Mononuclear cell (primary cell): ENCODE data around the gene PEX11G. TPM values are rescaled to one million over a fixed set of nuclear protein-coding genes. Genes with fewer than 3 reads are reported as not detected.

Experiments used
- H3K27me3 ChIP-seq: 2 replicates; pipeline ENCODE4 v1.6.0; 2011; ENCODE audit warnings: low read length, control low read depth; ENCODE audit not compliant: insufficient read depth
- H3K4me1 ChIP-seq: 2 replicates; pipeline ENCODE4 v1.5.1; 2011; ENCODE audit warnings: mild to moderate bottlenecking, low read length, control low read depth; ENCODE audit not compliant: insufficient read depth
- H3K4me3 ChIP-seq: 2 replicates; pipeline ENCODE4 v1.5.1; 2011; ENCODE audit warnings: mild to moderate bottlenecking, low read length, moderate library complexity
- H3K9me3 ChIP-seq: 2 replicates; pipeline ENCODE4 v1.5.1; 2011; ENCODE audit warnings: low read depth, mild to moderate bottlenecking, control low read depth, low read length
- total RNA-seq: library from RNA; depleted of rRNA; stranded (reverse); fragments of >200 nt; gene quantifications from one replicate; pipeline ENCODE4 v1.2.3, GENCODE V29; 2012

The PEX11G gene
- total RNA-seq, result 0.21 TPM

DNA sequence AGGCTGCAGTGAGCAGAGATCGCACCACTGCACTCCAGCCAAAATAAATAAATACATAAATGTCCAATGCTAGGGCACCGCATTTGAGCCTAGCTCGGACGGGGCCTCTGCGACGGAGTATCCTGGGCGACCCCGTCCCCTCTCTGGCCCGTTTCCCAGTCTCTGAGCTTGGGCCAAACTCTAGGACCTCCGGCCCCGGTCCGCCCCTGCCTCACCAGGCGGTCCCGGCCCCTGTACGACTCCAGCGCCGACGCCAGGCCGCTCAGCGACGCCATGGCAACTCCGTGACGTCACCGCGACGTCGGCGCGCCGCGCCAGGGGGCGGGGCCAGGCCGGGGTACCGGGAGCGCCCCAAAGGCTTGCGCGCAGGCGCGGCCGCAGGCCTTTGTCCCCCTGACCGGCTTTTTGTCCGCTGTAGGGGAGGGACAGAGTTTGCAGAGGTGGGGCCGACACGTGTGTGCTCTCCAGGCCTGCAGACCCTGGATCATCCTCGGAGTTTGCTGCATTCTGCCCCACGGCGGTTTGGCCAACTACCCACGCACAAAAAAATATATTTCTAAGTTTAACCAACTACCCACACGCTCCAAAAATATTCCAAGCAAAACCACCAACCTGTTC lies at the start of gene PEX11G:
Gene PEX11G, minus strand, starts transcription at position 300 of the 618 bp plus-strand sequence. Its CDS starts 25 bp downstream, at position 275.
- Histone ChIP-seq H3K27me3 (no peaks in the 10 kb centered on the region), H3K9me3 (no peaks in the 10 kb centered on the region), H3K4me3 (peak within 1 kb of the TSS; percentile 52), H3K4me1 (peaks cover 50% of the 10 kb centered on the region)

DNA sequence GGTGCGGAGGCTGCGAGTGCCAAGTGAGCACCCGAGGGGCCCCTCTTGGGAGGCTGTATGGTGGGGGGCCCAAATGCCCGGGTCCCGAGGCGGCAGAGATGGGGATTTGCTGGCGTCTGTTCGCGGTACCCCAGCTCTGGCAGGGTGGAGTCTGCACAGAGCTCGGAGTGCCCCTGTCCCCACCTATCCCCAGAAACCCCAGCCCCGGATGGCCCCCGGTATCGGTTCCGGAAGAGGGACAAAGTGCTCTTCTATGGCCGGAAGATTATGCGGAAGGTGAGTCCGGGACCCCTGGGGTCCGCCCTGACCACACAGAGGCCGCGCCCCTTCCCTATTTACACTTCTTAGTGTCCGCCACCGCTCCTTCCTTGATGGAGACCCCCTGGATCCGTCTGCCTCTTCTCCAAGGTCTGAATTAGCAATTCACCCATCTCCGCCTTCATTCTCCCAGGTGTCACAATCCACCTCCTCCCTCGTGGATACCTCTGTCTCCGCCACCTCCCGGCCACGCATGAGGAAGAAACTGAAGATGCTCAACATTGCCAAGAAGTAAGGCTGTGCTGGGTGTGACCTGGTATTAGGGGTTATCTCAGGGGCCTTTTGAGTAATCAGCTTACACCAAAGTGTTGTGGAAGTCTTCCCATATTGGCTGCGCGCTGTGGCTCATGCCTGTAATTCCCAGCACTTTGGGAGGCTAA lies 47.3 kb upstream of the PEX11G start:
- Histone ChIP-seq H3K4me1 (peaks cover 37% of the 10 kb centered on the region), H3K4me3 (peak overlapping the region; percentile 87), H3K27me3 (no peaks in the 10 kb centered on the region), H3K9me3 (no peaks in the 10 kb centered on the region)

DNA sequence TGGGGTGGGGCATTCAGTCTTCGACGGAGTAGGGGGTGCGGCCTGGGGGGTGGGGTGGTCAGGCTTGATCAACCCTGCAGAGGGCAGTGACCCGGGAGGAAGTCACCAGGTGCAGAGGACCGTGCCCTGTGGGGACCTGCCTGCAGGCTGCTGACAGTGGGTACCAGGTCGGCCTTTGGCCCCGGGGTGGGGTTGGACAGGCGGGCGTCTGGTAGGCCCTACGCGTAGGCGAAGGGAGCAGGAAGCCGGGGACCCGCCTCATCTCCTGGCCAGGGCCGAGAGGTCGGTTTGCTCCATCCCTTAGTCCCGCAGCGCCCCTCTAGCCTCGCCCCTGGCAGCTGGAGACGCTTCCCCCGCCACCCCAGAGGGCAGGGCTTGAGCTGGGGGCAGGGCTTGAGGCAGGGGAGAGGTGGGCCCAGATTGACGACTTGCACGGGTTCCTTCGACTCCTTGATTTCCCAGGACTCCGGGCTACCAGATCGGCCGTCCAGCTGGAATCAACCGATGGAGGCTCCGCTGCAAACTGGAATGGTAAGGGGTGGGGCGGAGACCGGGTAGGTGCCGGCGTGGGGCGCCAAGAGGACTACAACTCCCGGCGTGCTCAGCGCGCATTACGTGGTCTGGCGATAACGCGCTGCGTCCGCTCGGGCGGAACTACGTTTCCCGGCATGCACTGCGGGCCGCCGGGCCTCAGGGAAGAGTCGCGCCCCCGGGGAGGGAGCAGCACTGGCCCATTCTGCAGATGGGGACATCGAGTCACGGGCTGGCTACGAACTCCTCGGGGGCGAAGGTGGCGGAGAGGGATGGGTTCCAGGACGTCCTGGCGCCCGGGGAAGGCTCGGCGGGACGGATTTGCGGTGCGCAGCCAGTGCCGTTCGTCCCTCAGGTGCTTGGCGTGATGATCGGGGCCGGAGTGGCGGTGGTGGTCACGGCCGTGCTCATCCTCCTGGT lies 46.5 kb upstream of the PEX11G start, which contains the start of gene PNPLA6:
Gene PNPLA6, plus strand, starts transcription at position 671 of the 951 bp plus-strand sequence. Its CDS starts 72 bp downstream, at position 743.
- no peaks in the 10 kb centered on the region for H3K9me3 ChIP-seq
- H3K4me1 ChIP-seq, result peaks cover 37% of the 10 kb centered on the region
- peak within 1 kb of the TSS; percentile 87 for H3K4me3 ChIP-seq
- H3K27me3 ChIP-seq, result no peaks in the 10 kb centered on the region

DNA sequence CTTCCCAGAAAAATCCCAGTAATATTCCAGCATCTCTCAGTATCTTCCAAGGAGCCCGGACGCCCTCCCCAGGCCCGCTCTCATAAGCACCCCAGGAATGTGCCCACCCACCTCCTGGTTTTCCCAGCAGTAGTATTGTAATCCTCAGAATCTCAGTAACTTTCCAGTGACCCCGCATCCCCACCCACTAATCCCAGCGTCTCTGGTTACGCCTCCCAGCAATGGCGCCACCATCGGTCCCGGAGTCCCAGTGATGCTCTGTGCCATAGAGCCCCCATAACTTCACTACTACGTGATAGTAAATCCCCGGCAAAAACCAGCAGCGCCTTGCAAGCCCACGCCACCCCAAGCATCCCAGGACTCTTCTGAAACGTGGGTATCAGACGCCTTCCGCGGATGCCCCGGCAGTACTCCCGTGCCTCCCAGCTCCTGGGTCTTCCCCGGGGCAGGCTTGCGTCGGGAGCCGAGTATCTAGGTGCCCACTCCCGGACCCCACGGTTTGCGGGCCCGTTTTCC lies 45.8 kb upstream of the PEX11G start:
- peak overlapping the region; percentile 87 for H3K4me3 ChIP-seq
- H3K27me3 ChIP-seq, result no peaks in the 10 kb centered on the region
- peaks cover 33% of the 10 kb centered on the region for H3K4me1 ChIP-seq
- no peaks in the 10 kb centered on the region for H3K9me3 ChIP-seq

DNA sequence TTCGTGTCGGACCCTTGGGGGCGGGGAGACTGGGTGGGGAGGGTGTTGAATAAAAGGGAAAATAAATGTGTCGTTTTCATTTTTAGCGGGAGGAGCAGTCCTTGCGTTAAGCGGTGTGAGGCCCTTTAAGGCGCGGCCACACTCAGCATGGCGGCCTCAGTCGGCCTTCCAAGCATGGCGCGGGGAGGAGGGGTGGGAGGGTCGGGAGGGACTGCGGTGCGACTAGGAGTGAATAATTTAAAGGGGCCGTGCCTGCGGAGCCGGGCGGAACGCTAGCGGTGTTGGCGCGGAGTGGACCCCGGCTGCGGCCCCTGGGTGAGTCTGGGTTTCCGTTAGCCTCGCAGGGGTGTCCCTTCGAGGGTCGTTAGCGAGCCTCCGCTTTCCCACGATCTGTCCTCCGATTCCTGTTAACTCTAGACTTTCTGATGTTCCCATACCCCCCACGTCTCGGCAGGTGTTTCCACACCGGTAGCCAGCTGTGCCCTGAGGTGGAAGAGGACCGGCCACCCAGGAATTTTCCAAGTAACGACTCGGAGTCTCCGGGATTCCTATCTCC lies 45.2 kb upstream of the PEX11G start:
- Histone ChIP-seq H3K27me3 (no peaks in the 10 kb centered on the region), H3K4me3 (peak overlapping the region; percentile 87), H3K4me1 (peaks cover 33% of the 10 kb centered on the region), H3K9me3 (no peaks in the 10 kb centered on the region)

DNA sequence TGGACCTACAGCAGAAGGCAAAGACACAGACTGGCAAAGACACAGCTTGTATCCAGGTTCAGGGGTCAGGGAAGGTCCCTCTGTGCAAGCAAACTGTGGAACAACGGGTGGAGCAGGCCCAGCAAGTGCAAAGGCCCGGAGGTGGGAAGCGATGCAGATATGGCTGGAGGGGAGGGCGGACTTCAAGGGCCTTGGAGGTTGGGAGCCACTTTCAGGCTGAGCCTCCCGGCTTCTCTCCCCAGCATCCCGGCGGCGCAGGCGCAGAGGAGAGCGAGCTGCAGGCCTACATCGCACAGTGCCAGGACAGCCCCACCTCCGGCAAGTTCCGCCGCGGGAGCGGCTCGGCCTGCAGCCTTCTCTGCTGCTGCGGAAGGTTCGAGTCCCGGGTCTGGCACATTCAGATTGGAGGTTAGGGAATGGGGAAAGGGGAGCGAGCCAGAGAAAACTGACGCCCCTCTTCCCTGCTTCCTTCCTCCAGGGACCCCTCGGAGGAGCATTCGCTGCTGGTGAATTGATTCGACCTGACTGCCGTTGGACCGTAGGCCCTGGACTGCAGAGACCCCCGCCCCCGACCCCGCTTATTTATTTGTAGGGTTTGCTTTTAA lies 44.5 kb upstream of the PEX11G start:
- Histone ChIP-seq H3K27me3 (no peaks in the 10 kb centered on the region), H3K4me1 (peaks cover 33% of the 10 kb centered on the region), H3K4me3 (peak overlapping the region; percentile 30), H3K9me3 (no peaks in the 10 kb centered on the region)

DNA sequence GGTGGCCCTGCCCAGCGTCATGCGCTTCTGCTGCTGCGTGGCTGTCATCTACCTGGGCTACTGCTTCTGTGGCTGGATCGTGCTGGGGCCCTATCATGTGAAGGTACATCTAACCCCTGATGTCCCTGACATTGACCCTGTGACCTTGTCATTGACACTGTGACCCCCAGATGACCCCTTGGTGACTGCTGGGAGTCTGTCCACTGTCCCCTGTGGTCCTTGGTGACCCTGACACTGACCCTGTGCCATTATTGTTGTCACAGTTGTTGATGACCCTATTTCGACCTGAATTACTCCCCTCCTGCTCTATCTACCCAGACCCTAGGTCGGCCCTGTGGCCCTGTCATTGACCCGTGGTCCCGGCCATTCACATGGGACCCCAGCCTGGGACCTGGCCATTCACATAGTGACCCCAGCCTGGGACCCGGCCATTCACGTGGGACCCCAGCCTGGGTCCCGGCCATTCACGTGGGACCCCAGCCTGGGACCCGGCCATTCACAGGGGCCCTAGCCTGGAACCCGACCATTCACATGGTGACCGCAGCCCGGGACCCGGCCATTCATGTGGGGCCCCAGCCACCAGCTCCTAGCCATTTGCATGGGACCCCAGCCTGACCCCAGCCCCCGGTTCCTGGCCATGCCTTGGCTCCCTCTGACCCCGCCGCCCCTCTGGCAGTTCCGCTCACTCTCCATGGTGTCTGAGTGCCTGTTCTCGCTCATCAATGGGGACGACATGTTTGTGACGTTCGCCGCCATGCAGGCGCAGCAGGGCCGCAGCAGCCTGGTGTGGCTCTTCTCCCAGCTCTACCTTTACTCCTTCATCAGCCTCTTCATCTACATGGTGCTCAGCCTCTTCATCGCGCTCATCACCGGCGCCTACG lies 41.0 kb upstream of the PEX11G start:
- Histone ChIP-seq H3K27me3 (no peaks in the 10 kb centered on the region), H3K9me3 (no peaks in the 10 kb centered on the region), H3K4me3 (no peak overlapping the region), H3K4me1 (peaks cover 18% of the 10 kb centered on the region)

DNA sequence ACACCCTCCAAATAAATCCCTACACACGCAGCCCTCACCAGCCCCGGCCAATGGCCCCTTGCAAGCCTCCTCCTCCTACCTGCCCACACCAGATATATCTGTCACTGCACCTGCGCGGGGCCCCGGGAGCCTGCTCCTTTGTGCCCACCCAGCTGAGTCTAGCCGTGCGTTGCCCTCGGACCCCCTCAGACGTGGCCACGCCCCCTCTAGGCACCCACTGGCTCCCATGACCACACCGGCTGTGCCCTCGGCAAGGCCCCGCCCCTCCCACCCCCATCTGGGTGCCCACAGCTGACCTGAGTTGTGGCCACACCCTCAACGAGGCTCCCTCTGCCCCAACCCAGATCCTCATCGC lies 40.4 kb upstream of the PEX11G start:
- H3K4me3 ChIP-seq, result no peak overlapping the region
- no peaks in the 10 kb centered on the region for H3K27me3 ChIP-seq
- no peaks in the 10 kb centered on the region for H3K9me3 ChIP-seq
- H3K4me1 ChIP-seq, result peaks cover 11% of the 10 kb centered on the region

DNA sequence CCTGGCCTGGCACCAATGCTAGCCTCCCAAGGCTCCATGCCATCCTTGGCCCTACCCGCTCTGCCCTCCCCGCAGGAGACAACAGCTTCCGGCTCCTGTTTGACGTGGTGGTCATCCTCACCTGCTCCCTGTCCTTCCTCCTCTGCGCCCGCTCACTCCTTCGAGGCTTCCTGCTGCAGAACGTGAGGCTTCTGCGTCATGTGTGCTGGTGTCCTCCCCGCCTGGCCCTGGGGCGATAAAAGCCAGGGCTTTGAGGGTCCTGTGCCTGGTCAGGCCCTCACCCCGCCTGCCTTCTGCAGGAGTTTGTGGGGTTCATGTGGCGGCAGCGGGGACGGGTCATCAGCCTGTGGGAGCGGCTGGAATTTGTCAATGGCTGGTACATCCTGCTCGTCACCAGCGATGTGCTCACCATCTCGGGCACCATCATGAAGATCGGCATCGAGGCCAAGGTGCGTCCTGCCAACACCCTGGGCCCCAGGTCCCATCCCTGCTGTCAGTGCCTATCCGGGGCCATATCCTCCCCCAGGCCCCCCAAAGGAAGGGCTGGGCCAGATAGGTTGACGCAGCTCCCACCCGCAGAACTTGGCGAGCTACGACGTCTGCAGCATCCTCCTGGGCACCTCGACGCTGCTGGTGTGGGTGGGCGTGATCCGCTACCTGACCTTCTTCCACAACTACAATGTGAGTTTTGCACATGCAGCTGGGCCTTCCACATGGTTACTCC lies 39.8 kb upstream of the PEX11G start:
- no peaks in the 10 kb centered on the region for H3K27me3 ChIP-seq

DNA sequence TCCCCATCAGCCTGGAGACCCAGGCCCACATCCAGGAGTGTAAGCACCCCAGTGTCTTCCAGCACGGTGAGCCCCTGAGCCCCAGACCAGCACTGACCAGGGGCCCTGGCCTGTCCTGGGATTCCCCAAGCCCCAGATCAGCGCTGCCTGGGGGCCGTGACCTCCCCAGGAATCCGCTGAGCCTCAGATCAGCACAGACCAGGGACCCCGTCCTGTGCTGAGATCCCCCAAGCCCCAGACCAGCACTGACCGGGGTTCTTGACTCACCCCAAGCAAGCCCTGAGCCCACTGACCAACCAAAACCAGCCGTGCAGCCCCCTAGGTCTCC lies 39.3 kb upstream of the PEX11G start:
- H3K4me3 ChIP-seq, result no peak overlapping the region
- no peaks in the 10 kb centered on the region for H3K27me3 ChIP-seq
- peaks cover 12% of the 10 kb centered on the region for H3K4me1 ChIP-seq
- H3K9me3 ChIP-seq, result no peaks in the 10 kb centered on the region

More for the DNA sequence above, 39.8 kb upstream of the PEX11G start:
- H3K4me3 ChIP-seq, result no peak overlapping the region
- H3K9me3 ChIP-seq, result no peaks in the 10 kb centered on the region
- H3K4me1 ChIP-seq, result peaks cover 11% of the 10 kb centered on the region

DNA sequence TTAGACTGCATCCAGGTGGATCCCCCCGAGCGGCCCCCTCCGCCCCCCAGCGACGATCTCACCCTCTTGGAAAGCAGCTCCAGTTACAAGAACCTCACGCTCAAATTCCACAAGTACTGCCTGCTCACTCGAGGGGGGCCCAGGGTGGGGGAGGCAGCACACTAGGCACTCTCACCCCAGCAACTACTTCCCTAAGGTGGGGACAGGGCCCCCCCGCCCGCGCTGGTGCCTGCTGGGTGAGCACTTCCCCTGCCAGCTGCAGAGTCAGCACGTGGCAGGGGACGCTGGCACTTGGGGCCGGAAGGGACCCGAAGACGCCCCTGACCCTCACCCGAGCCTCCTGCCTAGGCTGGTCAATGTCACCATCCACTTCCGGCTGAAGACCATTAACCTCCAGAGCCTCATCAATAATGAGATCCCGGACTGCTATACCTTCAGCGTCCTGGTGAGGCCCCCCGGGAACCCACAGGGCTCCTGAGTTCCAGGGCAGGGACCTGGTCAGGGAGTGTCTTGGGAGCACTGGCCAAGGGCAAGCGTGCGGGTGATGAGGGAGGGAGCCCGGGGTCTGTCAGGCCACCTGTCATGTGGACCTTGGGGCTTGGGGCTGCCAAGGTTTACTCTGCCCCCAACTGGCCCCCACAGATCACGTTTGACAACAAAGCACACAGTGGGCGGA lies 38.8 kb upstream of the PEX11G start:
- no peaks in the 10 kb centered on the region for H3K27me3 ChIP-seq
- peaks cover 17% of the 10 kb centered on the region for H3K4me1 ChIP-seq
- H3K9me3 ChIP-seq, result no peaks in the 10 kb centered on the region
- H3K4me3 ChIP-seq, result no peak overlapping the region

DNA sequence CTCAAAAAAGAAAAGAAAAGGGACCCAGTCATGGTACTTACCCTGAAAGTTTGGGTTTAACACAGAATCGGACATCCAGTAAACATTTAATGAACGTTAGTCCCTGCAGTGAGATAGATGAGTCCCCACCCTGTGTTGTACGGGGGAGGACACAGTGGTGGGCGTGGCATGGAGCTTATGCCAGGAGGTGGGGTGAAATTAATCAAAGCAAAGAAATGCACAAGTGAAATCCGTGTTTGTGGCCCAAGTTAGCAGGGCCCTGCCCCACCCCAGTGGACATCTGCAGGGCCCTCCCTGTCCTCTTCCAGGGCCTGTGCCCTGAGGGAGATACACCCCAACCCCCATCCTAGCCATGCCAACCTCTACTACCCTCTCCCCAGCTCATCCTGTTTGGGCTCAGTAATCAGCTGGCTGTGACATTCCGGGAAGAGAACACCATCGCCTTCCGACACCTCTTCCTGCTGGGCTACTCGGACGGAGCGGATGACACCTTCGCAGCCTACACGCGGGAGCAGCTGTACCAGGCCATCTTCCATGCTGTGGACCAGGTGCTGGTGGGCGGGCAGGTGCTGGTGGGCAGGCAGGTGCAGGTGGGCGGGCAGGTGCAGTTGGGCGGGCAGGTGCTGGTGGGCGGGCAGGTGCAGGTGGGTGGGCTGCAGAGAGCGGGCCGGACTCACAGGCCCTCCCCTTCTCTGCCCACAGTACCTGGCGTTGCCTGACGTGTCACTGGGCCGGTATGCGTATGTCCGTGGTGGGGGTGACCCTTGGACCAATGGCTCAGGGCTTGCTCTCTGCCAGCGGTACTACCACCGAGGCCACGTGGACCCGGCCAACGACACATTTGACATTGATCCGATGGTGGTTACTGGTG lies 37.5 kb upstream of the PEX11G start:
- Histone ChIP-seq H3K27me3 (no peaks in the 10 kb centered on the region), H3K4me3 (no peak overlapping the region), H3K9me3 (no peaks in the 10 kb centered on the region), H3K4me1 (peaks cover 23% of the 10 kb centered on the region)
